Measurements from ENCODE around the gene LZIC. TPM values are rescaled to one million over a fixed set of nuclear protein-coding genes. Genes with fewer than 3 reads are reported as not detected.

Gene LZIC
- total and polyA plus RNA-seq, 2 of the 13 experiments (the other 11 are each of a cell fraction or from before 2014, with no cell fraction given): 25.2 to 71.8 TPM

DNA sequence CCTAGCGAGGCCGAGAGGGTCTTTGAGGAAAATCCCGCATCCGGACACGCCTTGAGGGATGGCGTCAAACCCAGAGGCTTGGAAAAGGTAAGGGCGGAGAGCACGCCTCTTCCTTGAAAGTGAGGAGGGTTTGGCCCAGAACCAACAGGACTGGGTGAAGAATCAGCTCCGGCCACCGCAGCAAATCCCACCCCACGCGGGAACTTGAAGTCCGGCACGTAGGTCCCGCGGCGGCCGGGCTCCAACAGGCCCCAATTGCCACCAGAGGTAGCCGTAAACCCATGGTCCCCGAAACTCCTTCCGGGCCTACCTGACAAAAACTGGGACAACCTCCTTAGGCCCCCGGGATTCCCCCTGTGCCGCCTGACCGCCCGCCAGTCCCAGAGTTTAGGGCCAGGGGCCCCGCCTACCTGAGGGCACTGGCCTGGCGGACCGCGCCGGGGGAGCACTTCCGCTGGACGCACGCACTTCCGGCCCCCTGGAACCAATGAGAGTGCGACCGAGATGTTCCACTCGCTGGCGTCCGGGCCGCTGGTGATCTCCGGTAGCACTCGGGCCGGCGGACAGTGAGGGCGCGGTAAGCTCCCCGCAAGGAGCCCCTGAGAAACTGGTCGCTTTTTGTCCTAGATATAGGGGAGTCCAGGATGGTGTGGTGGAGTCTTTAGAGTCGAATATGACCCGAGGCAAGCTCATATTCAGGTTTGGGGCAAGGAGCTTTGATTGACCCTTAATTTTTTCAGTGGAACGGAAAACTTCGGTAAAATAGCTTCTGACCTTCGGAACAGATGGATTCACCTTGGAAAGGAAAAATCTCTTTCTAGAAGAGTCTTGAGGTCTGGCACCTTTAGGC lies at the start of gene LZIC, which contains the start of gene NMNAT1 (continued):
- TF ChIP-seq MYNN (CRISPR knock-in tag; IDR thresholded peaks at IDR 0.05; ENCODE audit: low read depth) (0 out of 2 replicates have a peak, but pooled peaks have one; percentile 69), SOX6 (IDR thresholded peaks at IDR 0.05) (no peak), SOX6 (CRISPR knock-in tag; IDR thresholded peaks at IDR 0.05) (peak; percentile 76), PTBP1 (IDR thresholded peaks at IDR 0.05; ENCODE audit: low read depth, low read length, poor library complexity, severe bottlenecking) (no peak), KDM5B (CRISPR knock-in tag; IDR thresholded peaks at IDR 0.05; ENCODE audit: borderline replicate concordance) (peak; percentile 83; the same call in 1 of the 2 replicates), MYC (CRISPR knock-in tag; IDR thresholded peaks at IDR 0.05; ENCODE audit: borderline replicate concordance) (peak; percentile 84; the same call in 1 of the 2 replicates), RFXAP (CRISPR knock-in tag; IDR thresholded peaks at IDR 0.05; ENCODE audit: borderline replicate concordance) (peak; percentile 90), FOXO4 (CRISPR knock-in tag; conservative IDR thresholded peaks at IDR 0.05) (no peak), NCOA5 (CRISPR knock-in tag; IDR thresholded peaks at IDR 0.05) (no peak), HNRNPH1 (optimal IDR thresholded peaks at IDR 0.05; ENCODE audit: low read depth, low read length) (no peak), SMAD3 (CRISPR knock-in tag; IDR thresholded peaks at IDR 0.05) (peak; percentile 69; the same call in 1 of the 2 replicates), MXD4 (CRISPR knock-in tag; IDR thresholded peaks at IDR 0.05) (peak; percentile 54; the same call in 1 of the 2 replicates), WIZ (CRISPR knock-in tag; IDR thresholded peaks at IDR 0.05) (peak; percentile 83; the same call in 1 of the 2 replicates), ZNF260 (CRISPR knock-in tag; IDR thresholded peaks at IDR 0.05; ENCODE audit: borderline replicate concordance, low read depth) (no peak), ZNF782 (CRISPR knock-in tag; IDR thresholded peaks at IDR 0.05; ENCODE audit: borderline replicate concordance) (peak; percentile 90), POLR2A (IDR thresholded peaks at IDR 0.05; ENCODE audit: insufficient read depth in 1 of 2, low read depth in 2 of 2, low read length in 2 of 2) (peak; percentile 87 to 97), PCBP2 (optimal IDR thresholded peaks at IDR 0.05; ENCODE audit: low read depth, low read length, poor library complexity, severe bottlenecking) (no peak), ZNF546 (CRISPR knock-in tag; conservative IDR thresholded peaks at IDR 0.05) (peak; percentile 46; the same call in 1 of the 2 replicates), TEAD3 (CRISPR knock-in tag; optimal IDR thresholded peaks at IDR 0.05; ENCODE audit: borderline replicate concordance) (peak; percentile 69)
- TF ChIP-seq, protein P1, sequence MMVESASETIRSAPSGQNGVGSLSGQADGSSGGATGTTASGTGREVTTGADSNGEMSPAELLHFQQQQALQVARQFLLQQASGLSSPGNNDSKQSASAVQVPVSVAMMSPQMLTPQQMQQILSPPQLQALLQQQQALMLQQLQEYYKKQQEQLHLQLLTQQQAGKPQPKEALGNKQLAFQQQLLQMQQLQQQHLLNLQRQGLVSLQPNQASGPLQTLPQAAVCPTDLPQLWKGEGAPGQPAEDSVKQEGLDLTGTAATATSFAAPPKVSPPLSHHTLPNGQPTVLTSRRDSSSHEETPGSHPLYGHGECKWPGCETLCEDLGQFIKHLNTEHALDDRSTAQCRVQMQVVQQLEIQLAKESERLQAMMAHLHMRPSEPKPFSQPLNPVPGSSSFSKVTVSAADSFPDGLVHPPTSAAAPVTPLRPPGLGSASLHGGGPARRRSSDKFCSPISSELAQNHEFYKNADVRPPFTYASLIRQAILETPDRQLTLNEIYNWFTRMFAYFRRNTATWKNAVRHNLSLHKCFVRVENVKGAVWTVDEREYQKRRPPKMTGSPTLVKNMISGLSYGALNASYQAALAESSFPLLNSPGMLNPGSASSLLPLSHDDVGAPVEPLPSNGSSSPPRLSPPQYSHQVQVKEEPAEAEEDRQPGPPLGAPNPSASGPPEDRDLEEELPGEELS (CRISPR knock-in tag; IDR thresholded peaks at IDR 0.05): peak; percentile 66
- TF ChIP-seq, protein P2, sequence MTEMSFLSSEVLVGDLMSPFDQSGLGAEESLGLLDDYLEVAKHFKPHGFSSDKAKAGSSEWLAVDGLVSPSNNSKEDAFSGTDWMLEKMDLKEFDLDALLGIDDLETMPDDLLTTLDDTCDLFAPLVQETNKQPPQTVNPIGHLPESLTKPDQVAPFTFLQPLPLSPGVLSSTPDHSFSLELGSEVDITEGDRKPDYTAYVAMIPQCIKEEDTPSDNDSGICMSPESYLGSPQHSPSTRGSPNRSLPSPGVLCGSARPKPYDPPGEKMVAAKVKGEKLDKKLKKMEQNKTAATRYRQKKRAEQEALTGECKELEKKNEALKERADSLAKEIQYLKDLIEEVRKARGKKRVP (CRISPR knock-in tag; IDR thresholded peaks at IDR 0.05): peak in 1 of 2 experiments; percentile 51; a peak in 1 of 4 replicates
- TF ChIP-seq, protein P3, sequence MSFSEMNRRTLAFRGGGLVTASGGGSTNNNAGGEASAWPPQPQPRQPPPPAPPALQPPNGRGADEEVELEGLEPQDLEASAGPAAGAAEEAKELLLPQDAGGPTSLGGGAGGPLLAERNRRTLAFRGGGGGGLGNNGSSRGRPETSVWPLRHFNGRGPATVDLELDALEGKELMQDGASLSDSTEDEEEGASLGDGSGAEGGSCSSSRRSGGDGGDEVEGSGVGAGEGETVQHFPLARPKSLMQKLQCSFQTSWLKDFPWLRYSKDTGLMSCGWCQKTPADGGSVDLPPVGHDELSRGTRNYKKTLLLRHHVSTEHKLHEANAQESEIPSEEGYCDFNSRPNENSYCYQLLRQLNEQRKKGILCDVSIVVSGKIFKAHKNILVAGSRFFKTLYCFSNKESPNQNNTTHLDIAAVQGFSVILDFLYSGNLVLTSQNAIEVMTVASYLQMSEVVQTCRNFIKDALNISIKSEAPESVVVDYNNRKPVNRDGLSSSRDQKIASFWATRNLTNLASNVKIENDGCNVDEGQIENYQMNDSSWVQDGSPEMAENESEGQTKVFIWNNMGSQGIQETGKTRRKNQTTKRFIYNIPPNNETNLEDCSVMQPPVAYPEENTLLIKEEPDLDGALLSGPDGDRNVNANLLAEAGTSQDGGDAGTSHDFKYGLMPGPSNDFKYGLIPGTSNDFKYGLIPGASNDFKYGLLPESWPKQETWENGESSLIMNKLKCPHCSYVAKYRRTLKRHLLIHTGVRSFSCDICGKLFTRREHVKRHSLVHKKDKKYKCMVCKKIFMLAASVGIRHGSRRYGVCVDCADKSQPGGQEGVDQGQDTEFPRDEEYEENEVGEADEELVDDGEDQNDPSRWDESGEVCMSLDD (CRISPR knock-in tag; IDR thresholded peaks at IDR 0.05; ENCODE audit: borderline replicate concordance): no peak; the same call in 1 of the 2 replicates
